IPS-18a (cell line): ENCODE data around the gene FERMT2.

Experiments
- H3K27ac ChIP-seq: one replicate; pipeline ENCODE4 v1.5.1; 2013; ENCODE audit warnings: low read length
- H3K27me3 ChIP-seq: one replicate; pipeline ENCODE4 v1.6.1; 2013; ENCODE audit warnings: mild to moderate bottlenecking, low read length; ENCODE audit not compliant: control insufficient read depth, insufficient read depth
- H3K36me3 ChIP-seq: one replicate; pipeline ENCODE4 v1.6.1; 2013; ENCODE audit warnings: low read depth, low read length; ENCODE audit not compliant: control insufficient read depth
- H3K4me1 ChIP-seq: one replicate; pipeline ENCODE4 v1.6.1; 2013; ENCODE audit warnings: low read depth, low read length; ENCODE audit not compliant: control insufficient read depth
- H3K4me3 ChIP-seq: one replicate; pipeline ENCODE4 v1.5.1; 2013; ENCODE audit warnings: low read length
- H3K9ac ChIP-seq: one replicate; pipeline ENCODE4 v1.6.1; 2013; ENCODE audit warnings: mild to moderate bottlenecking, low read length, moderate library complexity
- H3K9me3 ChIP-seq: one replicate; pipeline ENCODE4 v1.6.1; 2013; ENCODE audit warnings: low read depth, low read length; ENCODE audit not compliant: control insufficient read depth

The FERMT2 gene

GRCh38 chr14:52917735-52918134, 33.1 kb downstream of the FERMT2 start:
- Histone ChIP-seq H3K27ac (no peak overlapping the region), H3K9ac (no peak overlapping the region), H3K36me3 (peaks cover 28% of the 10 kb centered on the region), H3K27me3 (no peaks in the 10 kb centered on the region), H3K9me3 (no peaks in the 10 kb centered on the region), H3K4me3 (no peak overlapping the region), H3K4me1 (peaks cover 3% of the 10 kb centered on the region)

DNA sequence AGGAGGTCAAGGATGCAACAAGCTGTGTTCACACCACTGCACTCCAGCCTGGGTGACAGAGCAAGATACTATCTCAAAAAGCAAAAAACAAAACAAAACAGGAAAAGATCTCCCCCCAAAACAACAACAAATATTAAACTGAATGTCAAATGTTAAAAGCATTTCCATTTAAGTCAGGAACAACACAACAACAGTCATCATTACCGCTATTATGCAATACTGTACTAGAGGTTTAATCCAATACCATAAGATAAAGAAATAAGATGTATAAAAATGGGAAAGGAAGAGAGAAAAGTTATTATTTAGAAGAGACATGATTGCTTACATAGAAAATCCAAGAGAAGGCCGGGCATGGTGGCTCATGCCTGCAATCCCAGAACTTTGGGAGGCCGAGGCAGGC, 36.6 kb downstream of the FERMT2 start:
- H3K4me3 ChIP-seq, result no peak overlapping the region
- H3K36me3 ChIP-seq, result peaks cover 28% of the 10 kb centered on the region
- H3K4me1 ChIP-seq, result no peaks in the 10 kb centered on the region
- H3K27ac ChIP-seq, result no peak overlapping the region
- no peak overlapping the region for H3K9ac ChIP-seq
- no peaks in the 10 kb centered on the region for H3K9me3 ChIP-seq
- H3K27me3 ChIP-seq, result no peaks in the 10 kb centered on the region

GRCh38 chr14:52913271-52913670, 37.6 kb downstream of the FERMT2 start:
- H3K9ac ChIP-seq, result no peak overlapping the region
- no peaks in the 10 kb centered on the region for H3K9me3 ChIP-seq
- no peak overlapping the region for H3K27ac ChIP-seq
- H3K4me3 ChIP-seq, result no peak overlapping the region
- H3K27me3 ChIP-seq, result no peaks in the 10 kb centered on the region
- H3K36me3 ChIP-seq, result peaks cover 23% of the 10 kb centered on the region
- no peaks in the 10 kb centered on the region for H3K4me1 ChIP-seq

DNA sequence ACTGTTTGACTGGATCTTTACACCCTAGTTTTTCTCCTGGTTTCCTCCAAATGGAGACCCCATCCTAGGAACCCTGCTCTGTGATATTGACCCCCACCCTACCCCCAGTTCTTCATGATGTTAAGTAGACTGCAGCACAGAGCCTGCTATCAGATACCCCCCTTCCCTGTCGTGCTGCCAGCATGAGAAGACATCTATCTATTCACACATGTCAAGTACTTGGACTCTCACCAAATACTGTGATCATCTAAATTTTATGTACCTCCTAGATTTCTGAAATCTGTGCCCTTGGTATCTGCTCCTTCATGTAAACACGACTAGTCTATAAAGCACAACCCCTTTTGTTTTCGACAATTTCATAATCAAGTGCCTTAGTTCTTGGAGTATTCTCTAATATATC, 38.9 kb downstream of the FERMT2 start:
- Histone ChIP-seq H3K4me1 (no peaks in the 10 kb centered on the region), H3K9ac (no peak overlapping the region), H3K4me3 (no peak overlapping the region)

GRCh38 chr14:52910572-52910971, 40.3 kb downstream of the FERMT2 start:
- H3K36me3 ChIP-seq, result peaks cover 7% of the 10 kb centered on the region

More for the DNA sequence above, 38.9 kb downstream of the FERMT2 start:
- Histone ChIP-seq H3K27me3 (no peaks in the 10 kb centered on the region), H3K9me3 (no peaks in the 10 kb centered on the region), H3K27ac (no peak overlapping the region), H3K36me3 (peaks cover 11% of the 10 kb centered on the region)

DNA sequence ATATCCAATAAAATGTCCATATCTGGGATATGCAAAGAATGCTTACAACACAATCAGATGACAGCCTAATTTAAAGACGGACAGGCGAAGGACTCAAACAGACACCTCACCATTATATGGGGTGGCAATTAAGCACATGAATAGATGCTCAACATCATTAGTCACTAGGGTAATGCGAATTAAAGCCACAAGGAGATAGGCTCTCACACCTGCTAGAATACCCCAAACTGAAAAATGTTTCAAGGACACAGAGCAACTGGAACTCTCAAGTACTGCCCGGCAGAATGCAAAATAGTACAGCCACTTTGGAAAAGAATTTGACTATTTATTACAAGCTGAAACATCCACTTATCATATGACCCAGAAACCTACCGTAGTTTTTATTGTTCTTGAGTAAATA, 42.9 kb downstream of the FERMT2 start:
- Histone ChIP-seq H3K9me3 (no peaks in the 10 kb centered on the region), H3K36me3 (peaks cover 3% of the 10 kb centered on the region), H3K27me3 (no peaks in the 10 kb centered on the region), H3K9ac (no peak overlapping the region), H3K27ac (no peak overlapping the region), H3K4me3 (no peak overlapping the region), H3K4me1 (no peaks in the 10 kb centered on the region)

More at GRCh38 chr14:52910572-52910971, 40.3 kb downstream of the FERMT2 start:
- H3K27ac ChIP-seq, result no peak overlapping the region
- H3K4me3 ChIP-seq, result no peak overlapping the region
- H3K9ac ChIP-seq, result no peak overlapping the region
- H3K9me3 ChIP-seq, result no peaks in the 10 kb centered on the region
- no peaks in the 10 kb centered on the region for H3K4me1 ChIP-seq
- no peaks in the 10 kb centered on the region for H3K27me3 ChIP-seq

DNA sequence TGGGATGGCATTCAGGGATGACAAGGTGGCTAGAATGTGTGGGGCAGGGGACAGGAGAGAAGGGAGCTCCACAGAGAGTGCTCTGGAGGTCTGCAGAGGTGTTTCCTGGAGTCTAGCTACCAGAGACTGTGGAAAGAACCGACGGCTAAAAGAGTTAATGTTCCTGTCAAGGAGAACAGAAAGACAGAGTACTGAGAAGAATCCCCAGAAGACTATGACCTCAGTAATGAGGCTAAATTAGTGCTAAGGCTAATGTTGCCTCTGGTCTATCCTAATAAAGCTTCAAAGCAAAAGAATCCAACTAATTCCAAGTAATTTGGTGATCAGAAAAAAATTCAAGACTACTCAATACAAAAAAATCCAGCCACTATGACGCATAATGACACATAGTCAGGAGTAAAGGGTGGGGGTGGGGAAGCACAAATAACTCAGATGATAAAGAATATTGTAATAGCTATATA, 44.7 kb downstream of the FERMT2 start:
- no peak overlapping the region for H3K27ac ChIP-seq
- H3K4me1 ChIP-seq, result peaks cover 5% of the 10 kb centered on the region
- H3K27me3 ChIP-seq, result no peaks in the 10 kb centered on the region
- no peaks in the 10 kb centered on the region for H3K9me3 ChIP-seq
- H3K4me3 ChIP-seq, result no peak overlapping the region
- H3K9ac ChIP-seq, result no peak overlapping the region
- peaks cover 8% of the 10 kb centered on the region for H3K36me3 ChIP-seq

DNA sequence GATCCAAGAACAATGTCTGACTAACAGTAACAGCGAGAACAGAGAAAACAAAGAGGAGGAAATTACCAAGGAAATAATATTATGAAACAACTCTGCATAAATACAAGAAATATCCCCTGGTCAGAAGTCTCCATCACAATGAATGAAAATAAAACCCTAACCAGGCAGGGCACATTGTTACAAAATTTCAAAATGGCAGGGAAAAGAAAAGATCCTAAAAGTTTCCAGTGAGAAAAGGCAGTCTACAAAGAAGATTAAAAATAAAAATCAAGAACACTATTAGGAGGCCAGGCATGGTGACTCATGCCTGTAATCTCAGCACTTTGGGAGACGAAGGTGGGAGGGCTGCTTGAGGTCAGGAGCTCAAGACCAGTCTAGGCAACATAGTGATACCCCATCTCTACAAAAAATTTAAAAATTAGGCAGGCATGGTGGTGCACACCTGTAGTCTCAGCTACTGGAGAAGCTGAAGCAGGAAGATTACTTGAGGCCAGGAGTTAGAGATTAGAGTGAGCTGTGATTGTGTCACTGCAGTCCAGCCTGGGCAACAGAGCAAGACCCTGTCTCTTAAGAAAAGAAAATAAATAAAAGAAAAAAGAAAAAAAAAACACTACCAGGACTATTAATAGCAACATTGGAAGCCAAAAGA, 47.8 kb downstream of the FERMT2 start:
- Histone ChIP-seq H3K36me3 (peaks cover 5% of the 10 kb centered on the region), H3K4me3 (no peak overlapping the region), H3K4me1 (peaks cover 5% of the 10 kb centered on the region), H3K27ac (no peak overlapping the region), H3K27me3 (no peaks in the 10 kb centered on the region), H3K9me3 (no peaks in the 10 kb centered on the region), H3K9ac (no peak overlapping the region)

GRCh38 chr14:52901357-52901980, 49.4 kb downstream of the FERMT2 start:
- no peak overlapping the region for H3K27ac ChIP-seq
- H3K4me1 ChIP-seq, result peaks cover 5% of the 10 kb centered on the region
- no peaks in the 10 kb centered on the region for H3K9me3 ChIP-seq
- H3K27me3 ChIP-seq, result no peaks in the 10 kb centered on the region
- peaks cover 5% of the 10 kb centered on the region for H3K36me3 ChIP-seq
- H3K9ac ChIP-seq, result no peak overlapping the region
- no peak overlapping the region for H3K4me3 ChIP-seq

DNA sequence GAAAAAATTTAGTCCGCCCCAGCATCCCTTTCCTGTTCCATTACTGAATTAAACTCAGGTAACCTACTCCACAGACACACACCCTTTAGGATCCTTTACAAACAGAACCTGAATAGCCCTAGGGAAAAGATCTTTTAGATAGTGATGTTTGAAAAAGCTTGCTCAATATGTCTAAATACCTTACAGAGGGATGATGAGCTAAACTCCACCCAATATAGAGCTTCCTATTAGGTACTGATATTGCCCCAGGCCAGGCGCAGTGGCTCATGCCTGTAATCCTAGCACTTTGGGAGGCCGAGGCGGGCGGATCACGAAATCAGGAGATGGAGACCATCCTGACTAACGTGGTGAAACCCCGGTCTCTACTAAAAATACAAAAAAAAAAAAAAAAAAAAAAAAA, 50.1 kb downstream of the FERMT2 start:
- Histone ChIP-seq H3K4me3 (no peak overlapping the region), H3K9ac (no peak overlapping the region), H3K4me1 (peaks cover 5% of the 10 kb centered on the region), H3K9me3 (no peaks in the 10 kb centered on the region), H3K36me3 (peaks cover 5% of the 10 kb centered on the region), H3K27ac (no peak overlapping the region), H3K27me3 (no peaks in the 10 kb centered on the region)

- Histone ChIP-seq H3K4me1 (peaks cover 5% of the 10 kb centered on the region), H3K27ac (no peak overlapping the region), H3K27me3 (no peaks in the 10 kb centered on the region), H3K9me3 (no peaks in the 10 kb centered on the region), H3K4me3 (no peak overlapping the region), H3K9ac (no peak overlapping the region), H3K36me3 (peaks cover 5% of the 10 kb centered on the region)
These were observed 52.4 kb downstream of the FERMT2 start for GRCh38 chr14:52898496-52898895.

GRCh38 chr14:52895000-52895399, 55.9 kb downstream of the FERMT2 start:
- H3K4me3 ChIP-seq, result no peak overlapping the region
- H3K27me3 ChIP-seq, result no peaks in the 10 kb centered on the region
- no peaks in the 10 kb centered on the region for H3K4me1 ChIP-seq
- H3K27ac ChIP-seq, result no peak overlapping the region
- H3K36me3 ChIP-seq, result peaks cover 20% of the 10 kb centered on the region
- H3K9ac ChIP-seq, result no peak overlapping the region
- no peaks in the 10 kb centered on the region for H3K9me3 ChIP-seq
